KMS-11 (cell line): ENCODE results near the gene DSTYK.

Source experiments
- H2AFZ ChIP-seq: fragments of 200-600 bp; sonication (generic); 2 replicates; pipeline ENCODE4 v1.6.1; 2016; ENCODE audit warnings: antibody characterized with exemption, mixed run types, low read depth
- H3K27ac ChIP-seq: fragments of 200-600 bp; sonication (generic); 2 replicates; pipeline ENCODE4 v1.6.1; 2016; ENCODE audit warnings: mild to moderate bottlenecking, mixed run types
- H3K27me3 ChIP-seq: fragments of 200-600 bp; sonication (generic); 2 replicates; pipeline ENCODE4 v1.6.1; 2017; ENCODE audit warnings: mild to moderate bottlenecking, low read depth, mixed run types, moderate library complexity; ENCODE audit not compliant: insufficient read depth
- H3K36me3 ChIP-seq: fragments of 200-600 bp; sonication (generic); 2 replicates; pipeline ENCODE4 v1.6.1; 2017; ENCODE audit warnings: mild to moderate bottlenecking, mixed run types; ENCODE audit not compliant: insufficient read depth
- H3K4me1 ChIP-seq: fragments of 200-600 bp; sonication (generic); 2 replicates; pipeline ENCODE4 v1.6.1; 2016; ENCODE audit warnings: mild to moderate bottlenecking, low read depth, mixed run types; ENCODE audit not compliant: poor library complexity, severe bottlenecking
- H3K4me2 ChIP-seq: fragments of 200-600 bp; sonication (generic); 2 replicates; pipeline ENCODE4 v1.7.0; 2016; ENCODE audit warnings: mild to moderate bottlenecking, mixed run types
- H3K4me3 ChIP-seq: fragments of 200-600 bp; sonication (generic); IDR thresholded peaks from 2 replicates; pipeline ENCODE4 v1.6.1; 2017; ENCODE audit warnings: low read depth, low read length, mixed read lengths; ENCODE audit not compliant: insufficient read depth
- H3K79me2 ChIP-seq: fragments of 200-600 bp; sonication (generic); 2 replicates; pipeline ENCODE4 v1.6.1; 2016; ENCODE audit warnings: low read depth, mixed run types; ENCODE audit not compliant: insufficient read depth
- H3K9ac ChIP-seq: fragments of 200-600 bp; sonication (generic); 2 replicates; pipeline ENCODE4 v1.6.1; 2016; ENCODE audit warnings: mild to moderate bottlenecking, mixed run types
- H4K20me1 ChIP-seq: fragments of 200-600 bp; sonication (generic); 2 replicates; pipeline ENCODE4 v1.6.1; 2016; ENCODE audit warnings: mild to moderate bottlenecking, mixed run types; ENCODE audit not compliant: insufficient read depth
- CTCF ChIP-seq: fragments of 200-600 bp; sonication (generic); conservative IDR thresholded peaks from 2 replicates; pipeline ENCODE4 v1.6.1; 2017; ENCODE audit warnings: low read depth, mild to moderate bottlenecking, antibody characterized with exemption, low read length, moderate library complexity, mixed read lengths

DSTYK gene

GRCh38 chr1:205122489-205122882 is 89.0 kb downstream of the DSTYK start:
- Histone ChIP-seq H3K27ac (peak overlapping the region; percentile 67), H3K9ac (peak overlapping the region; percentile 68; the same call in 1 of the 2 replicates), H3K4me2 (peak overlapping the region; percentile 85), H3K36me3 (peaks cover 6% of the 10 kb centered on the region; the same call in 1 of the 2 replicates), H2AFZ (peak overlapping the region; percentile 82), H3K27me3 (no peaks in the 10 kb centered on the region), H3K4me1 (peaks cover 36% of the 10 kb centered on the region), H4K20me1 (no peaks in the 10 kb centered on the region), H3K79me2 (peaks cover 41% of the 10 kb centered on the region), H3K4me3 (peak overlapping the region; percentile 77)
- TF ChIP-seq CTCF = no peak; the same call in none of the 2 replicates

- peak within 1 kb of the TSS; percentile 68 for H3K9ac ChIP-seq
- H3K79me2 ChIP-seq = peaks cover 43% of the 10 kb centered on the region
- H3K4me2 ChIP-seq = peak within 1 kb of the TSS; percentile 85
- H3K4me3 ChIP-seq = peak within 1 kb of the TSS; percentile 77
- peak within 1 kb of the TSS; percentile 82 for H2AFZ ChIP-seq
- H4K20me1 ChIP-seq = no peaks in the 10 kb centered on the region
- TF ChIP-seq CTCF = peak; percentile 67; the same call in 1 of the 2 replicates
- no peaks in the 10 kb centered on the region for H3K27me3 ChIP-seq
- peaks cover 6% of the 10 kb centered on the region; the same call in 1 of the 2 replicates for H3K36me3 ChIP-seq
- peak within 1 kb of the TSS; percentile 67 for H3K27ac ChIP-seq
- peaks cover 36% of the 10 kb centered on the region for H3K4me1 ChIP-seq
These were observed 89.6 kb downstream of the DSTYK start, which contains the start of gene RBBP5 for GRCh38 chr1:205121660-205122488. Gene RBBP5 (minus strand): TSS chr1:205121978. CDS start chr1:205121873, 105 bp downstream.

- H3K4me2 ChIP-seq = no peak overlapping the region
These were observed 92.8 kb downstream of the DSTYK start for GRCh38 chr1:205118752-205119151.

GRCh38 chr1:205111354-205111753 is 100.1 kb downstream of the DSTYK start:
- Histone ChIP-seq H3K4me1 (peaks cover 5% of the 10 kb centered on the region), H2AFZ (no peak overlapping the region), H3K4me2 (no peak overlapping the region), H4K20me1 (no peaks in the 10 kb centered on the region), H3K27me3 (no peaks in the 10 kb centered on the region), H3K79me2 (peaks cover 2% of the 10 kb centered on the region; the same call in 1 of the 2 replicates), H3K4me3 (no peak overlapping the region), H3K36me3 (peaks cover 13% of the 10 kb centered on the region; the same call in 1 of the 2 replicates), H3K27ac (no peak overlapping the region), H3K9ac (no peak overlapping the region)
- TF ChIP-seq CTCF = no peak

More at GRCh38 chr1:205118752-205119151, 92.8 kb downstream of the DSTYK start:
- Histone ChIP-seq H4K20me1 (no peaks in the 10 kb centered on the region), H3K9ac (no peak overlapping the region), H2AFZ (no peak overlapping the region), H3K4me3 (no peak overlapping the region), H3K27me3 (no peaks in the 10 kb centered on the region), H3K4me1 (peaks cover 36% of the 10 kb centered on the region), H3K27ac (no peak overlapping the region), H3K79me2 (peaks cover 50% of the 10 kb centered on the region), H3K36me3 (peaks cover 9% of the 10 kb centered on the region; the same call in 1 of the 2 replicates)
- TF ChIP-seq CTCF = no peak
